Measurements from ENCODE around the gene DLG1. TPM values are rescaled to one million over a fixed set of nuclear protein-coding genes. Genes with fewer than 3 reads are reported as not detected.

The DLG1 gene
- total RNA-seq, 1 donor from 2014 or later, result 142 TPM

DNA sequence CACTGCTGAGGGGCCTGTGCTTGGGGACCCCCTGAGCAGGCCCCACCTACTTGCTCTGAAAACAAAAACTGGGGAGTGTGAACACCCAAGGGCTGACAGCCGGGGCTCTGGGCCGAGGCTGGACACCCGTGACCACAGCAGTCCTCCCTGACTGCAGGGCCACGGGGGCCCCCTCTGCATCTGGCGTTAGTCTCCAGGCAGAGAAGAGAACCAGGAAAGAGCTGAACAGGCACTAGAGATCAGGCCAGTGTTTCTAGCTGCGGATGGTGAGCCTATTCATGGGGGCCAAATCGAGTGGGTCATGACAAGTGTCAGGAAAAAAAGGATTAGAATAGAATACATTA lies 285.9 kb downstream of the DLG1 start:
- no peak for DNase-seq

- no peak for DNase-seq
These were observed 286.5 kb downstream of the DLG1 start for GRCh38 chr3:197011780-197012539.

DNA sequence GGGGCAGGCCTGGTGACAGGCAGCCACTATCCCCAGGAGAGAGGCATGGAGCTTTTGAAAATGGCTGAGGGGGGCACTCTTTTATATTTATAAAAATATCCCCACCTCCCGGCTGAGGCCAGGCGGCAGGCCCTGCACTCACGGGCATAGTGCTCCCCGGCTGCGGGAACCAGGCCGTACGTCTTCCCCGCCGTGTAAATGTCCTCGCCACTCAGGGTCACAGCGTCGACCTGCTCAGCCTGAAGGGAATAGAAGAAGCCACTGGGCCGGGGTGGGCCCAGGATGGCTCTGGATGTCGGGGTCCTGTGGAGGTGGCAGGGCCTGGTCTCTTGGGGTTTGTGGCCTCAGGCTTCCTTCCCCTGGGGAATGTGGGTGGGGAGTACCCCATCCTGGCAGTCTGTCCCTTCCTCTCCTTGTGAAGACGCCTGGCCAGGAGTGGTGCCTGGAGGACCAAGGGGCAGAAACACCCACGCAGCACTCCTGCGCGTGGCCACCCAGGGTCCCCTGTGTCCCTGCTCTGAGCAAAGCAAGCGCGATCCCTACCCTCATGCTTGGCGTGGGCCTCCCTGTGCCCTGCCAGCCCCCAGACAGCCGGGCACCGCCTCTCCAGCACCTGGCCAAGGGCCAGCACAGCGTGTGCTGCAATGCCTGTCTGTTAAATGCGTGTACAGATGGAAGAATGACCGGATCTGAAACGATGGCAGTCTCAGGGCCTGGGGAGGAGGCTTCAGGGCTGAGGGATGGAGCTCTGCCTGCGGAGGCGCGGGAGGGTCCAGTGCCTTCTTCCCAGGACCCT lies 287.7 kb downstream of the DLG1 start:
- no peak for DNase-seq

DNA sequence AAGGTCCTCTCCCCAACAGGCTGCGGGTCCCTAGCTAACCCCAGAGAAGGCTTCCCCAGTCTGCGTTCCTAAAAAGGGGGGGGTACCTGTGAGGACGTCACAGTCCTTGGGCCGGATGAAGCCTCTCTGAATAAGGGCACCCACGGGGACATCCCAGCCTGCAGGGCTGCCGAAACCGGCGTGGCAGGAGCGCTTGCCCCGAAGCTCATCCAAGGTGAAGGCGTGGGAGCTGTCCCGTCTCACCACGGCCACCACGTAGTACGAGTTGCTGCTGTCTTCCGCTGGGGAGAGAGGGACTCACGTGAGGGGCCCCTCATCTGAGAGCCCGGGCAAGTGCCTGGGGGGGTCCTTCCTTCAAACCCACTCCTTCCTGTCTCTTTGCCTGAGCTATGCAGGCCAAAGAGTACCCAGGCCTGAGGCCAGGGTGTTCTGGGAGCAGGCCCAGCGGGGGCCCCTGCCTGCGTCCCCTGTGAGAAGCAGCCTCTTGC lies 288.8 kb downstream of the DLG1 start:
- DNase-seq, result no peak

DNA sequence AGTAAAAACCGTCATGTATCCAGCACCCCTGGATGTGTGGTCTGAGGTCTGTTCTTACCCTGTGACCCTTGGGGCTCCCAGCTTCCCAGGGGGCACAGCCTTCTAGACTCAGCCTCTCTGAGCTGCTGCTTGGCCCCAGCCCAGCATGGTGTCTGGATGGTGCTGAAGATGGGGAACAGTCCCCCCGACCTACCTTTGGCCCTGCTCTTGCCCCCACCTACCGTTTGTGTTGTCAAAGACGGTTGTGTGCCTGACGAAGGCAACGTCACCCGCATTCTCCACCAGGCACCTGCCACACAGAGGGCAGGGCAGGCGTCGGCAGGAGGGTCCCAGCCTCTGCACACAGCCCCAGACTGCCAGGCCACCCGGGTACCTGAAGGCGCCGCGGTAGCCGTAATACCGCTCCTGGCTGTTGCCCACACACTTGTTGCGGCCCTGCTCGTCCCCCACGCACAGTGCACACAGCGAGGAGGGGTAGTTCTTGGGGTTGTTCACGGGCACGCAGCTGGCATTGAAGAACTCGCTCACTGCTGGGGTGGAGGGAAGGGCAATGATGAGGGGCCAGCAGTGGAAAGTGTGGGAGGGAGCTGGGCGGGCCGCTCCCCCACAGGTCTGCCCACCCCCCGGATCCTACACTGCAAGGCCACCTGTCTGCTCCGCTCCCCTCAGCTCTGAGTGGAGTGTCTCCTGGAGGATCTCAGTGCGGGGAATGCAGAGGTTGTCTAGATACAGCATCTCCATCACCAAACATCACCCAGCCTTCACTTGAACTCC lies 289.8 kb downstream of the DLG1 start:
- no peak for DNase-seq

DNA sequence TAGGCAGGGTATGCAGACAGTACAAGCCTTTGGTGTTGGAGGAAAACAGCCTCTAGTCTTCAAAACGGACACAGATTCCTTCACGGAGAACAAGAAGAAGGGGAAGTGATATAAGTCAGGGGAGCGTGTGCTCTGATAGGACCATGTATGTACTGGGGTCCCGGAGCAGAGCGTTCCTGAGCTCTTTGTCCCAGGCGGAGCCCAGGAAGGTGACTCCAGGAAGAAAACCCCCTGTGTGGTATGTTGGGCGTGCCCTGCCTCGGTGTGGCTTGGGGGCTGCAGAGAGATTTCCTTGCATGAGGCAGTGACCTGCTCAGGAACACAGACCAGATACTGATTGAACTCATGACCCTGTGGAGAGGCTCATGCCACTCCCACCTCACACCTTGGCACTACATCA lies 290.5 kb downstream of the DLG1 start:
- no peak for DNase-seq

- DNase-seq, result no peak
These were observed 291.0 kb downstream of the DLG1 start for GRCh38 chr3:197007296-197007940.

GRCh38 chr3:197006860-197007259 lies 291.6 kb downstream of the DLG1 start:
- no peak for DNase-seq

GRCh38 chr3:197006446-197006845 lies 292.0 kb downstream of the DLG1 start:
- DNase-seq, result no peak

DNA sequence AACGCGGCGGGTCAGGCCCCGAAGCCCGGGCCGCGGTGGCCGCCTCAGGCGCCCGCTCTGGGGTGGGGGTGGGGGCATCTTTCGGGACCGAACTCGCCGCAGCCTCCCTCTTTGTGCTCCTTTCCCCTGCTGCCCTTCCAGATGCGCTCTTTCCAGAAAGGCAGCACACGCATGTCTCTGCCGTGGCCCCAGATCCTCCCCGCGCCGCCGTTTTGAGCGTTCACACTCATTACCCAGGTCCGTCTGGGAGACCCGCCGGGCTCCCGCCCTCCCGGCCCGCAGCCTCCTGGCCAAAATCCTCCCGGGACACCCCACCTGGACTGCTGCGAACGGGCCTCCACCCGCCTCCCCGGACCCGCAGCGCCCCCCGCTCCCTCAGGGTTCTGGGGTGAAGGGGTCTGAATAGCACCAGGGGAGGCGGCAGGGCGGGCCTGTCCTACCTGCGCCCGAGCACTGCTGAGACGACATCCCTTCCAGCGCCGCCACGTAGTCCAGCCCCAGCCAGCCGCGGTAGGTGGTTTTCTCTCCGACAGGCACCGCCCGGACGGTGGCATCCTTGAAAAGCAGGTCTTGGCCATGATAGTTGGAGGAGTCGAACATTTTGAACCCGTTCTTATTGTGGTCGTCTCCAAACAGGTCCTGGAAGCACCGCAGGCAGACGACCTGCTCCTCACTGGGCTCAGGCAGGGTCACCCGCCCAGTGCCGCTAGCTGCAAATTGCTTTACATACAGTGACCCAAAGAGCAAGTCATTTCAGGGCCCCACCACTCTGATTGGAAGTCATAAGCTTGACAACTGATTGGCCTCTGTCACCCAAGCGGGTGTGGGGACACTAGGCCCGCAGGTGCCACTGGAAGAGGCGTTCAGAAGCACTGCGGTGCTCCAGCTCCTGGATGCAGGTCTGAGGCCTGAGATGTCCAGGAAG lies 294.7 kb downstream of the DLG1 start:
- DNase-seq, result no peak

- DNase-seq, result peak; percentile 60
These were observed 295.5 kb downstream of the DLG1 start for GRCh38 chr3:197002701-197003454.

DNA sequence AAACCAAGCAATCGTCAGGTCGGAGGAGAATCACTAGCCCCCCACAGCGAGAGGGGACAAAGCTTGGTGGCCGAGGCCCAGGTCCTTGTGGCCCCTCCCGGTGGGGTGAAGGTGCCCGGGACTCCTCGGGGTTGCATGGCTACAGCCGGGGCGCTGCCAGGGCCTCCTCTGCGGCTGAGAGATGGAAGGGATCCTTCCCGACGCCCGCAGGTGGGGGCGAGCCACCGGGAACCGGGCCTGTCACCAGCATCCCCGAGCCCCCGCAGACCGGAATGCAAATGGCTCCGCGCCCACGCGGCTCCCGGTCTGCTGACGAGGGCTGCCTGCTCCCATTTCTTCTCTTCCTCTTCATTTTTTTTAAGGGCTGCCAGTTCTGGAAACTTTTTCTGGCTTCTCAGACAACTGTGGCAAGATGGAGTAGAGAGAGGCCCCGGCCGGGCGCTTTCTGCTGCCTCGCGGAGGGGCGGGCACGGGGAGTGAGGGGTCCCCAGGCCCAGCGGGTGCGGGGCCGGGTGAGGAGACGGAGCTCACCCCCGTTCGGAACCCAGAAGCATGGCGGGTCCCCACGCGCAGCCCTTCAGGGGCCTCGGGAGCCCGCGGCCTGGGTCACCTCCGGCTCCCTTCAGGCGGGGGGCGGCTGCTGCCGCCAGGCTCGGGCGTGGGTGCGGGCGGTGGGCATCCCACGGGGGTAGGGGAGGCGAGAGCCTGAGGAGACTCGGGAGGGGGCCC lies 296.3 kb downstream of the DLG1 start:
- DNase-seq, result peak; percentile 58

DNA sequence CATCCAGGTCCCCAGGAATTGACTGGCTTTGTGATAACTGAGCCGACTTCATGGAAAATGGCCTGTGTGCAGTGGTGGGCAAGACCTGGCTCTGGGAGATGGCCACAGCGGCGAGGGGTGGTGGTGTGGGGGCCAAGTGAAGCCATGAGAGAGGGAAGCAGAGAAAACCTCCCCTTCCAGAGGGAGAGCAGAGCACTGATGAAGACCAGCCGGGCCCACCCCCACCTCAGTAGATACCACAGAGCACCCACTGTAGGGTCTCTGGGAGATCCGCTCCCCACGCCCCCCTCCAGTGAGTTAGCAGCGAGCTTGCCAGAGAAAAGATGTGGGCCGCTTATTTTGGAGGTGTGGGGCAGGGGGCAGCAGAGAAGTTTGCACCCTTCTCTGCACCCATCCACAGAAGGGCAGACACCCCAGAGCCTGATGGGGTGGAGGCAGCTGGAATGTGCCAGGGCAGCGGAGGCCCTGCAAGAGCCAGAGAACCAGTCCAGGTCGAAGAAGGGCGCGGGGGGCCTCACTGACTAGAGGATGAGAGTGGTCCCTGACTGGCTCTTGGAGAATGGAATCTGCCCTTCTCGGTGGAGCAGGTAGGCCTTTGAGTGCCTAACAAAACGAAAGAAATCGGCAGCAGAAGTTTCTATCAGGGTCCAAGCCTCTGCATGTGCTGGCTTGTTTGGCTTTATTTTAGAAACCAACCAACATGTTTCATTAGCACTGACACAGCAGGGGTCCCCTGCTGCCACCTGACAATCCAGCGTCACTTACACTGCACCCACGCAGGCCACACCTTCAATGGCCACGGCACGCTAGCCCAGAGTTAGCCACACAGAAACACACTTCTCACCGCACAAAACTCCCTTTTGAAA lies 297.1 kb downstream of the DLG1 start:
- DNase-seq, result no peak

DNA sequence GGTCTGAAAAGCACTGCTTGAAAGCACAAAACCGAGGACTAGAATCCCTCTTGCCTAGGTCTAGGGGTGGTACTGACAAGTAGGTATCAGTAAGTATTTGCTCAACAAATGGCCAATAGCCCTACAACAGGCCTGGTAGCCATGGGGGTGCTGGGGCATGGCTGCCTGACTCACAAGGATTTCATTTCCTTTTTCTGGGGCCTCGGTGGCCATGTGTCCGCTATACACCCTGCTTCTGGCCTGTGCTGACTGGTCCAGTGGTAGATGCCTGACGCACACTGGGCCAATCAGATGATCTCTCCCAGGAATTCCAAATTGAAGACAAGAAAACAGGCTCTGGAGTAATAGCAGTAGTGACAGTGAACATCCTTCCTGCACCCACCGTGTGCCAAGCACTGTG lies 298.2 kb downstream of the DLG1 start:
- no peak for DNase-seq

- DNase-seq, result no peak
These were observed 299.2 kb downstream of the DLG1 start for GRCh38 chr3:196998966-196999760.

- no peak for DNase-seq
These were observed 301.1 kb downstream of the DLG1 start for GRCh38 chr3:196997311-196997710.

DNA sequence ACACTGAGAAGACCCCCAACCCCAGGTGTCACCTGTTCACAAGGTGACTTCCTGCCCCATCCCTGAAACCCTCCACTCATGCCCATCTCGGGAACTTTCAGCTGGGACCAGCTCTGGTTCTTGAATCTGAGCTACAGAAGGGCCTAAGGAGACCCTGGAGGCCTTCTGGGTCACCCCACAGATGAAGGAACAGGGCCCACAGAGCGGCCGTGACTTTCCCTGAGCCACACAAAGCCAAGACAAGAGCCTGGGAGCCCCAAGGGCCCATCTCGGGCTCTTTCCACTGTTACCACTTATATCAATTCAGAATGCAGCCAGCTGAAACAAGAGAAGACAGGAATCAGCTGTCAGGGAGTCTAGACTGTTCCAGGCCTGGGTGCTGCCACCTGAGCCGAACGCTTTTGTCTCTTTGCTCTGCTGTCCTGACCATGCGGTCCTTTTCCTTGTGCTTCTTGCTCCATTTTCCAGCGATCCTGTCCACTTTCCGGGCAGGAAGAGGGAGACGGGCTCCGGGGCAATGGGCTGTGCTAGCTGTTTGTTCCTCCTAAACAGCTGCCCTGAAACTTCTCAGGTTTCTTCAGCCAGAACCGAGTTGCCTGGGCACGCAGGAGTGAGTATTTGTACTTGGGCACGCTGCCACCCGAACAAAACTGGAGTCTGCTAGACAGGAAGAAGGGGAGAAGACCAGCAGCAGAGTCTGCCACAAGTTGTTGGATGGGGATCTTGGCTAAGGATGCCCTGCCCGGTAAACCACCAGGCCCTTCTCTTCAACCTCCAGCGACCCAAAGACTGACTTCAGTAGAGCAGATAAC lies 301.8 kb downstream of the DLG1 start:
- DNase-seq, result no peak
